Activated T-helper 9 cell treated with anti-CD3 and anti-CD28 coated beads, Interleukin-2, amount 50 U/mL, for 16 hours (primary cell): ENCODE data around the gene NOL12.
A peak's percentile ranks its signal among the peaks of the same experiment; 100 is the strongest.
"Not testable (repeated sequence)": the region's sequence is repeated elsewhere in the genome, so short reads cannot be mapped to it uniquely, and the experiment has no call there.

Source experiments
- DNase-seq: peaks from one replicate; pipeline ENCODE4 v3.0.0-alpha.2; 2020; ENCODE audit warnings: low read depth

Gene NOL12

GRCh38 chr22:37679670-37680069 lies 6.5 kb upstream of the NOL12 start:
- DNase-seq, result no peak

- DNase-seq, result no peak
These were observed 5.8 kb upstream of the NOL12 start for GRCh38 chr22:37680191-37680851.

GRCh38 chr22:37681001-37681424 lies 5.1 kb upstream of the NOL12 start:
- no peak for DNase-seq

- peak; percentile 64 for DNase-seq
These were observed 4.5 kb upstream of the NOL12 start for GRCh38 chr22:37681556-37682049.

- no peak for DNase-seq
These were observed 1.1 kb upstream of the NOL12 start for GRCh38 chr22:37684803-37685615.

GRCh38 chr22:37690407-37690806 lies 4.3 kb downstream of the NOL12 start:
- DNase-seq, result no peak

- no peak for DNase-seq
These were observed 4.9 kb downstream of the NOL12 start for GRCh38 chr22:37690901-37691504.

GRCh38 chr22:37692627-37693285 lies 6.6 kb downstream of the NOL12 start:
- DNase-seq, result no peak

- not testable (repeated sequence) for DNase-seq
These were observed 8.0 kb downstream of the NOL12 start for GRCh38 chr22:37694131-37694530.

GRCh38 chr22:37696260-37696656 lies 10.1 kb downstream of the NOL12 start:
- not testable (repeated sequence) for DNase-seq

- peak; percentile 69 for DNase-seq
These were observed 10.8 kb downstream of the NOL12 start, which contains the start of gene TRIOBP for GRCh38 chr22:37696657-37697537. TSS of gene TRIOBP (plus strand) at chr22:37697048. CDS start at chr22:37701366, 4,318 bp downstream.

- DNase-seq, result no peak
These were observed 11.3 kb downstream of the NOL12 start for GRCh38 chr22:37697538-37697835.

- DNase-seq, result no peak
These were observed 15.1 kb downstream of the NOL12 start for GRCh38 chr22:37701141-37701786.

- no peak for DNase-seq
These were observed 17.8 kb downstream of the NOL12 start for GRCh38 chr22:37703906-37704305.

GRCh38 chr22:37704645-37705044 lies 18.5 kb downstream of the NOL12 start:
- DNase-seq, result no peak

- no peak for DNase-seq
These were observed 19.1 kb downstream of the NOL12 start for GRCh38 chr22:37705205-37705604.

- DNase-seq, result no peak
These were observed 22.7 kb downstream of the NOL12 start for GRCh38 chr22:37708580-37709444.

- DNase-seq, result no peak
These were observed 23.3 kb downstream of the NOL12 start for GRCh38 chr22:37709445-37709765.

GRCh38 chr22:37710675-37711074 lies 24.5 kb downstream of the NOL12 start:
- DNase-seq, result no peak

GRCh38 chr22:37711490-37711889 lies 25.3 kb downstream of the NOL12 start:
- DNase-seq, result no peak
